Gastroesophageal sphincter (tissue), 4 donors: ENCODE results near the gene CLCNKB. TPM values are rescaled to one million over a fixed set of nuclear protein-coding genes. Genes with fewer than 3 reads are reported as not detected.

Experiments
- ATAC-seq: fragments of 150-250 bp; one replicate; pipeline ENCODE4 v1.9.1; 2016; ENCODE audit warnings: mild to moderate bottlenecking, moderate library complexity
- H3K27ac ChIP-seq, 4 donors: fragments of 200-600 bp; sonication (generic) in 3 of 4; 1 replicate in 3 of 4; 2 replicates in 1 of 4; pipeline ENCODE4 v1.5.1; 2016 to 2019
- H3K27me3 ChIP-seq: fragments of 200-600 bp; sonication (generic); one replicate; pipeline ENCODE4 v1.5.1; 2019
- H3K36me3 ChIP-seq, 2 donors: fragments of 200-600 bp; sonication (generic); one replicate each; pipeline ENCODE4 v1.5.1; 2019; ENCODE audit warnings: control low read depth in 1 of 2
- H3K4me1 ChIP-seq, 3 donors: fragments of 200-600 bp; sonication (generic); 1 replicate in 2 of 3; 2 replicates in 1 of 3; pipeline ENCODE4 v1.5.1; 2016 to 2019; ENCODE audit warnings: control low read depth in 2 of 3
- H3K4me3 ChIP-seq, 2 donors: fragments of 200-600 bp; sonication (generic); one replicate each; pipeline ENCODE4 v1.5.1; 2019; ENCODE audit warnings: mild to moderate bottlenecking in 1 of 2, moderate library complexity in 1 of 2
- H3K9me3 ChIP-seq, 3 donors: fragments of 200-600 bp; sonication (generic); one replicate each; pipeline ENCODE4 v1.5.1; 2017 to 2019; ENCODE audit warnings: control low read depth in 2 of 3
- CTCF ChIP-seq, 4 experiments: fragments of 200-600 bp in 2 of 4; fragments of 450-650 bp in 2 of 4; sonication (generic) in 1 of 4; IDR thresholded peaks; one replicate each; pipeline ENCODE4 v1.5.1; 2017 to 2019; ENCODE audit warnings: antibody characterized with exemption in 4 of 4, mild to moderate bottlenecking in 2 of 4, moderate library complexity in 2 of 4
- EP300 ChIP-seq: sonication (generic); formaldehyde crosslinking; IDR thresholded peaks from one replicate; pipeline ENCODE4 v1.6.1; 2017; ENCODE audit warnings: antibody characterized with exemption, mild to moderate bottlenecking
- POLR2A ChIP-seq, 2 donors: fragments of 450-650 bp; IDR thresholded peaks; one replicate each; pipeline ENCODE4 v1.6.1; 2017; ENCODE audit warnings: antibody characterized with exemption in 2 of 2, mild to moderate bottlenecking in 2 of 2, moderate library complexity in 1 of 2
- POLR2AphosphoS5 ChIP-seq: sonication (generic); formaldehyde crosslinking; IDR thresholded peaks from one replicate; pipeline ENCODE4 v1.6.1; 2017; ENCODE audit warnings: antibody characterized with exemption
- WGBS, 2 donors: methylation state at CpG; one replicate each; pipeline ENCODE4 v1.1.5; 2018; ENCODE audit warnings: low coverage in 1 of 2; 5-methylcytosine and 5-hydroxymethylcytosine counted together
- total RNA-seq, 4 donors: library from RNA; depleted of rRNA; stranded (reverse); fragments of >200 nt; gene quantifications; one replicate each; pipeline ENCODE4 v1.1.0, GENCODE V29; 2016

CLCNKB gene
- total RNA-seq, 4 donors from 2014 or later, result 0.20 to 1.9 (median 0.82) TPM

- ATAC-seq, result no peak
- WGBS, 2 donors, result 80% methylated on average over 3 of the region's 5 CpGs; no CpG with 5 or more reads in 1 of the 2 donors
- no peak for TF ChIP-seq POLR2AphosphoS5
- no peak for TF ChIP-seq POLR2A (IDR thresholded peaks at IDR 0.05)
- TF ChIP-seq CTCF (IDR thresholded peaks at IDR 0.05), result no peak
- TF ChIP-seq EP300, result no peak
These were observed 39.9 kb downstream of the CLCNKB start for GRCh38 chr1:16083486-16083885.

GRCh38 chr1:16085522-16085921 lies 41.9 kb downstream of the CLCNKB start:
- Histone ChIP-seq H3K27ac (no peak overlapping the region), H3K4me1 (no peaks in the 10 kb centered on the region), H3K27me3 (no peaks in the 10 kb centered on the region), H3K9me3 (no peaks in the 10 kb centered on the region), H3K36me3 (no peaks in the 10 kb centered on the region), H3K4me3 (no peak overlapping the region)
- WGBS, 2 donors, result 100% methylated on average over 2 of the region's 6 CpGs; no CpG with 5 or more reads in 1 of the 2 donors
- TF ChIP-seq POLR2AphosphoS5, result no peak
- no peak for TF ChIP-seq CTCF (IDR thresholded peaks at IDR 0.05)
- no peak for ATAC-seq

More at GRCh38 chr1:16083486-16083885, 39.9 kb downstream of the CLCNKB start:
- Histone ChIP-seq H3K27ac (no peak overlapping the region), H3K9me3 (no peaks in the 10 kb centered on the region), H3K4me3 (no peak overlapping the region), H3K27me3 (no peaks in the 10 kb centered on the region), H3K36me3 (no peaks in the 10 kb centered on the region), H3K4me1 (peaks cover 0 to 9% (median 4%) of the 10 kb centered on the region in 3 donors)

GRCh38 chr1:16087733-16088132 lies 44.2 kb downstream of the CLCNKB start:
- Histone ChIP-seq H3K36me3 (no peaks in the 10 kb centered on the region), H3K9me3 (no peaks in the 10 kb centered on the region), H3K27me3 (no peaks in the 10 kb centered on the region), H3K4me3 (no peak overlapping the region), H3K27ac (no peak overlapping the region), H3K4me1 (no peaks in the 10 kb centered on the region)
- TF ChIP-seq POLR2A (IDR thresholded peaks at IDR 0.05) (no peak), POLR2AphosphoS5 (no peak), CTCF (IDR thresholded peaks at IDR 0.05) (no peak), EP300 (no peak)
- 30 to 67% methylated on average over 1 to 2 of the region's 7 CpGs for WGBS, 2 donors
- ATAC-seq, result no peak

GRCh38 chr1:16088351-16088911 lies 44.8 kb downstream of the CLCNKB start:
- 80 to 81% methylated on average over 2 to 5 of the region's 17 CpGs for WGBS, 2 donors
- no peak for TF ChIP-seq CTCF (IDR thresholded peaks at IDR 0.05)
- no peak for TF ChIP-seq POLR2AphosphoS5
- TF ChIP-seq POLR2A (IDR thresholded peaks at IDR 0.05), result no peak
- Histone ChIP-seq H3K27me3 (no peaks in the 10 kb centered on the region), H3K9me3 (no peaks in the 10 kb centered on the region), H3K4me3 (no peak overlapping the region), H3K4me1 (no peaks in the 10 kb centered on the region), H3K36me3 (no peaks in the 10 kb centered on the region), H3K27ac (no peak overlapping the region)
- ATAC-seq, result no peak

GRCh38 chr1:16088996-16089395 lies 45.4 kb downstream of the CLCNKB start:
- Histone ChIP-seq H3K4me1 (no peaks in the 10 kb centered on the region), H3K27me3 (no peaks in the 10 kb centered on the region), H3K4me3 (no peak overlapping the region), H3K36me3 (no peaks in the 10 kb centered on the region), H3K9me3 (no peaks in the 10 kb centered on the region), H3K27ac (no peak overlapping the region)
- WGBS, 2 donors, result no CpG with 5 or more reads among the region's 9 CpGs
- TF ChIP-seq EP300 (no peak), CTCF (IDR thresholded peaks at IDR 0.05) (no peak), POLR2A (IDR thresholded peaks at IDR 0.05) (no peak), POLR2AphosphoS5 (no peak)
- no peak for ATAC-seq
